ENCODE results near the gene FBXO44.

GRCh38 chr1:11649624-11650330, 4.9 kb upstream of the FBXO44 start:
- TF ChIP-seq CTCF (conservative IDR thresholded peaks at IDR 0.05; ENCODE audit: low read depth, low read length) (no peak), EZH2 (IDR thresholded peaks at IDR 0.05; ENCODE audit: borderline replicate concordance, low read depth, low read length, poor library complexity, severe bottlenecking) (no peak)
